GM19438 (cell line): ENCODE data around the gene SLC29A3.

Experiments
- ATAC-seq: cut with Tn5 transposase; IDR thresholded peaks from one replicate; pipeline ENCODE4 v1.9.1; 2021; ENCODE audit warnings: low read depth; ENCODE audit not compliant: unreplicated experiment

The SLC29A3 gene

DNA sequence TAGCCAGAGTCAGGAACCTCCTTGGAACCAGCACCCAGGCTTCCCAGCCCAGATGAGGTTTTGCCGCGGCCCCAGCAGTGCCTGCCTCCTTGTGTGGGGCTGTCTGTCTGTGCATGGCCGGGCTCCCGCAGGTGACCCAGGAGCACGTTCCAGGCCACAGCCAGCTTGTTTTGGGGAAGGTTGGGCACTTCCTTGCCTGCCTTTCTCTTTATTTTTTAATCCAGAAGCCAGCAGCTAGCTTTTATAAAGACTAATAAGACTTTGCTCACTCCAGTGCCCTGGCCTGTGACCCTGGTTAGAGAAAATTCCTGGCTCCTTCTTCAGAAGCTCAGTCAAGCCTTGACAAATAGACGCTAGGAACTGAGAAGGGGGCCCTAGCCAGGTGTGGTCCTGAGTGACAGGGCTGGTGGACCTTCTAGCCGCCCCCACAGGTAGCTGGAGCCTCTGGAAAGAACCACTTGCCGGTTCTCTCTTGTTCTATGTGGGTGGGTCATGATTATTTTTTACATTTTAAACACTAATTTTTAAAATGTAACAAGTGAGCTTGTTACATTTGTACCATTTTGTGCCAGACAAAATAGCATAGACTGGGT, 837 bp downstream of the SLC29A3 start:
- ATAC-seq = peak; percentile 9

DNA sequence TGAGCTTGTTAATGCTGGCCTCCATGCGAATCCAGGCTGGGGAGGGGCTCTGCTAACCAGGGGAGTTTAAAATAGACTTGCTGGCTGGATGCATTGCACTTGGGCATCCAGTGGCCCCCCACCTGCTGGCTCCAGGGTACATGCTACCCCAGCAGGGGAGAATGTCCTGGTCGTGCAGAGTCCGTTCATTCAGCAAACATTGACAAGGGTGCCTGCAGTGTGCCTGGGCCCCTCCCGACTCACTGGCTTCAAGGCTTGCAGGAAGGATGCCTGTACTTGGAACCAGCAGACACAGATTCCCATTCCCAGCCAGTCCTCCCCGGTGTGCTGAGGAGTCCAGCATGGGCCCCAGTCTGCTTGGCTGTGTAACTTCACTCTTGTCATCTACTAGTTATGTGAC, 1.5 kb downstream of the SLC29A3 start:
- ATAC-seq = no peak

DNA sequence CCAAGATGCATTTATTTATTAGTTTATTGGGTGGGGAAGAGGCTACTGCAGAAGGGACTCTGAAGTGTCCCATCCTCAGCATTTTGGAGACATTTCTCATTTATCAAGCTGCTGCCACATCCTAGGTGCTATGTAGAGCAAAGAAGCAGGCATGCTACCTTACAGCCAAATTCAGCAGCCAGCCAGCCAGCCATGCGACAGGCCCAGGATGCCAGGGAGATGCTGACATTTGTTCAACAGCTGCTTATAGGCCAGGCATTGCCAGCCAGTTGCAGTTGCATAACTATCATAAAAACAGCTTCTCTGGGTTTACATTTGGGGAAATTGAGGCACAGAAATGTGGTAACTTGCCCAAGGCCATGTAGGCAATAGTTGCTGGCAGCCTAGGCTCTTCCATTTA, 2.3 kb downstream of the SLC29A3 start:
- ATAC-seq = no peak

DNA sequence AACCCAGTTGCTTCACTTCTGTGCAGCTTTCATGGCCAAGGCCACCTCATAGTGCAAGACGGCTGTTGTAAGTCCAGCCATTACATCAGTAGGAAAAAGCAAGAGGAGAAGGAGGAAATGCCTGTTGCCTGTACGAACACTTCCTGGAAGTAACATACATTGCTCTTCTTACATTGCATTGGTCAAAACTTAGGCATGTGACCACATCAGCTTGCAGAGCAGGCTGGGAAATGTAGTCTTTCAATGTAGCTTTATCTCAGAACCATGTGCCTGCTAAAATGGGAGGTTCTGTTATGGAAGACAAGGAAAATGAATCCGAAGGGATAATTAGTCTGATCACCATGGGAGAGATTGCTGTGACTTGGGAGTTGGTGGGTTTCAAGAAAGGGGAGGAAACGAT, 4.3 kb downstream of the SLC29A3 start:
- ATAC-seq = no peak

DNA sequence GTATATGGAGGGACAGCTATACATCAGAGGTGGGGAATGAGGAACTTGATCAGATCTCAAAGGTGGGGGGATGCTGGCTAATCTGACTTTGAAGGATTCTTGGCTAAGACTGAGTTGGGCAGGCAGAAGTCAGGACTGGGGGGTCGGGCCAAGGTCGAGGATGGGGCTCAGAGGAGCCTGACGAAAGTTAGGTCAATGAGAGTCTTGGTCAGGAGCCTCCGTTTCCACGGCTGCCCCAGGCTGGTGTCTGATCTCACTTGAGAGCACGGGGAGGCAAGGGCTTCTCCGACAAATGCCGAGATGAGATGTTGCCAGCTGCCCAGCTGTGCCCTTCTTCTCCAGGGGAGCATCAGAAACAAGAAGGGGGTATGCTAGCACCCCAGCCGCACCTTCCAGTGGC, 5.7 kb downstream of the SLC29A3 start:
- no peak for ATAC-seq

DNA sequence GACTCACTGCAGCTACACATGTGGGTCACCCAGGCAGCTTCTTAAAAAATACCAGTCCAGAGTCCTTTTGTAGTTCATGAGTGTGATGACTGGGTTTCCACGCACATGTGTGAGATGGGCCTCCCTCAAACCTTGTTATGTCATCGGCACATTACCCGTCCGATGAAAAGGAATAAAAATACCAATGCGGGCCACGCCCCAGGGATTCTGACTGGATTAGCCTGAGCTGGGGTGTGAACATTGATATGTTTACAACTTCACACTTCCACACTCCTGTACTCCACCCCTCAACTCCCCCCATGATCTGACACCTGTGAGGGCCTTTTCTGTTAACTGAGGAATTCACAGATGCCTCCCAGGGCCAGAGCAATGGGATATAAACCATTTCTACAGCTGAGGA, 6.2 kb downstream of the SLC29A3 start:
- ATAC-seq = no peak

DNA sequence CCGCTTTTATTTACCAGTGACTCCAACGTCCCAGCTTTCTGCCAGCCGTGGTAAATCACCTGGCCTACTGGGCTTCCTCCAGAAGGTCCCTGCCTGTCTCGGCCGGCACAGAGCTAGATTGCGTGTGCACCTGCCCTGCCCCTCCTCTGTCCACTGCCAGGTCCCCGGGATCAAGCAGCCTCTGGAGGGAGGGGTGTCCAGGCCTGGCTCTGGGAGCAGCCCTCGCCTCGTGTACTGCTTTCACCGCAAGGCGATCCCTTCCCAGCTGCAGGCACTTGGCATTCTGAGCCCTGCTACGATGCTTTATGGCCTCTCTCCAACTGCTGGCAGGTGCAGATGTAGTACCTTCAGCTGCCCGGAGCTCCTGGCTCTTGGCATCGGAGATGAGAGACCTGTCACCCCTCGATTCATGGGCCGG, 7.4 kb downstream of the SLC29A3 start:
- no peak for ATAC-seq

DNA sequence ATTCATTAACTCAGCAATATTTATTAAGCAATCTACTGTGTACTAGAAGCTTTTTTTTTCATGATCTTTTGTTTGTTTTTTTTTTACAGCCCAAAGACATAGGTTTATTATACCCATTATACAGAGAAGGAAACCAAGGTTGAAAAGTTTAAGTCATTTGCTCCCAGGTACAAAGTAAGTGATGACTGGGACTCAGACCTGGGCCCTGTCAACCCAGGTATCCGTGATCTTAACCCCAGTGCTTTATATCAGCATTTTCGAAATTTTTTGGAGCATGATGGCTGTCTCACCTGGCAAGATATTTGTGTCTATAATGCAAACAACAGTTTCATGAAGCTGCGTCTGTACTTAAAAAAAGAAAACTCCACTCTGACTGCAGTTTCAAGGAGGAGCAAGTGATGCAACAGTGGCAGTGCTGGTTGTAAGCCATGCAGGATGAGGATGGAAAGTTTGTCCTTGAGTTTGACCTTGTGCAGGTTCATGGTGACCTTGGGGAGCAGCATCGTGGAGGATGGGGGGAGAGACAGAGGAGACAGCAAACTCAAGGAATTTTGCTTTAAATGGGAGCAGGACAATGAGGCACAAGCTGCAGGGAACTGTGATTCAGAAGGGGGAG, 11.8 kb downstream of the SLC29A3 start:
- ATAC-seq = no peak

DNA sequence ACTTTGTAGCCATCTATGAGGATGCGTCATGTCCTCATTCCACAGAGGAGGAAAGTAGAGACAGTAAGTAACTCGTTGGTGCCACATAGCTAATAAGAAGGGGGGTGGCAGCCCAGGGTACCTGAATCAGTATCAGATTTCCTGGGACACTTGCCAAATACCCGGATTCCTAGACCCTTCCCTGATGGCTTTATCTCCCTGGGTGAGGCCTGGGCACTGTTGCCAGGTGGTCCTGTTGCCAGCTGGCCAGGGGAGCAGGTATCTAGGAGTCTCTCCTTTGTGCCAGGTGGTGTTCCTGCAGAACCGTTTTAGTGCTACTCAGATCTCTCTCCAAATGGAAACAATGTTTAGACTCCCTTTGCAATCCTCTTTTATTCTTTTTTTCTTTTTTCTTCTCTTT, 12.7 kb downstream of the SLC29A3 start:
- ATAC-seq = no peak

DNA sequence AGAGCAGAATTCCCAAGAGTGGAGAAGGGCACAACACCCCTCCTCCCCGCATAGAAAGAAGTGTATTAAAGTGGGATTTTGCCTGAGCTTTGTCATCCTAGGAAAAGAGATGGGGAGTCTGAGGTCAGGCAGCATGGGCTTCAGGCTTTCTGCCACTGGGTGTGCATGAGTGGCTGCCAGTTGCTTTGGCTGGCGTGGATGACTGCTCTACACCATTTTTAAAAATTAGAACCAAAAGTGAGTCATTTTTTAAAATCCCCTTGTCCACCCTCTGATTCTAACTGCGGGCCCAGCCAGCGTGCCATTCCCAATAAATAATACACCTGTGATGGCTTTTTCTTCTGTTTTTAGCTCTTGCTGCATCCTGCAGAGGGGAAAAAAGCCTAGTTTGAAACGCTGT, 13.4 kb downstream of the SLC29A3 start:
- ATAC-seq = no peak

DNA sequence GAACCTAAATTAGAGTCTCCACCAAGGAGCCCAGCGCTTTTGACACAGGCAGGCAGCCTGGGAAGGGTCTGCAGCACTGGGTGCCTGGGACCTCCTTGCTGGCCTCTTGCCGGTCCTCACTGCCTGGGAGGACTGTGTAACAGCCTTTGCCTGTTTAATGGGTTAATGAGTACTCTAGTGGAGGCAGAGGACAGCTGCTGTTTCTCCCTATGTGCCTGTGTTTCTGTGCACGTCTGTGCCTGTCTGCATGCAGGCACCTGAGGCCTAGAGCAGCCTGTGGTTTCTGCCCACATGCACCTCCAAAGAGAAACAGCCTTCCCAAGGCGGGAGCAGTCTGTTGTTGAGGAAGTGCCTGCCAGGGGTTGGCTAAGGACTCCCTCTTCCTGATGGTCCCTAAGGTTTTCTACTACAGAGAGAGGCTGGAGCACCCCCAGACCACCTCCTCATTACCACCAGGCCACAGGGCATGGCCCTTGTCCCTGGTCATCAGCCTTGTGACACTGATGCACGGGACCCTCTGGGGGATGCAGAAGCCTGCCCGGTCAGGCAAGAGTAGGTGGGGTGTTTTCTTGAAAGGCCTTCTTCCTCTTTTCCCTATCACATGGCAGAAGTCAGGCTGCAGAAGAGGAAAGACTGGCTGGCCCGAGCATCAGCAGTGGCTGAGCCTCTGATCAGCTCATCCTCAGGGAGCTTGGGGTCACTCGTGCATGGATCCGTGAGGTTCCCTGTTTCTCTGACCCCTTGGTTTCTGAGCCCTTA, 14.2 kb downstream of the SLC29A3 start:
- ATAC-seq = no peak

DNA sequence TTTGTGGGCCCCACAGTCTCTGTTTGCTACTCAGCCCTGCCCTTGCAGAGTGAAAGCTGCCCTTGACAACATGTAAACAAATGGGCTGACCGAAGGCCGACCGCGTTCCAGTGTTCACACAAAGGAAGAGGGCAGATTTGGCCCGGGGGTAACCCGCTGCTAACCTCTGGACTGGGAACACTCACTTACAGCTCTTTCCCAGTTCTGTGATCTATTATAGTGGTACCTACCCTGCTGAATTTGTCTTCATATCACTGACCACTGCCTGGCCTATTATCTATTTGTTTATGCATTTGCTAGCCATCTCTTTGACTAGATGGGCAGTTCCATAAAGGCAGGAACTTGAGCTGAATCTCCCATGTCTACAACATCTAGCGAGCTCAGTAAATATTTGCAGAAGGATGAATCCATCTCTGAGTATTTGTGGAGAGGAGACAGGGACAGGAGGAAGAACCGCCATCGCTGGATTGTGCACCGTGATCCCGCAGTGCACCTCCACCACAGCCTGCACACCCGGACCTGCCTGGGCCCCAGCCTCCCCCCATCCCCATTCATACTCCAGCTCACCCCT, 15.2 kb downstream of the SLC29A3 start:
- no peak for ATAC-seq

DNA sequence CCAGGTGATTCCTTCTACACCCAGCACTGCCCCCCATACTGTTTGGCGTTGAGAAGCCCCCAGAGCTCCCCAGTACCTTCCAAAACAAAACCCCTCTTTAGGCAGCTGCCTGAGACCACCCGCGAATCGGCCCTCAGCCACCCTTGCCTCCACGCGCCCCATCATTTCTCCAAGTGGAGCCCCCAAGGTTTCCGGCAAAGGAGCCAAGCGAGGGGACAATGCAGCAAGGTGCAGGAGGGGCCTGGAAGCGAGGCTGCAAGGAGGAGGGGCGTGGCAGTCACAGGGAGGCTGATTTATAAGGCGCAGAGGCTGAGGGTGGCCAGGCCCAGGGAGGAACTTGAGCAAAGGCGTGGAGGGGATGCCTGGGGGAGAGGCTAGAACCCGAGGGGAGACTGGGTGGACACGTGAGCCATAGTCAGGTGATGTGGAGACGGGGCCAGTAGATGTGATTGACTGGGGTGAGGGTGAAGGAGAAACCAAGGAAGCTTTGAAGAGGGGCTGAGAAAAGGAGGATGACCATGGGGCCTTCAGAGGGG, 16.2 kb downstream of the SLC29A3 start:
- no peak for ATAC-seq

DNA sequence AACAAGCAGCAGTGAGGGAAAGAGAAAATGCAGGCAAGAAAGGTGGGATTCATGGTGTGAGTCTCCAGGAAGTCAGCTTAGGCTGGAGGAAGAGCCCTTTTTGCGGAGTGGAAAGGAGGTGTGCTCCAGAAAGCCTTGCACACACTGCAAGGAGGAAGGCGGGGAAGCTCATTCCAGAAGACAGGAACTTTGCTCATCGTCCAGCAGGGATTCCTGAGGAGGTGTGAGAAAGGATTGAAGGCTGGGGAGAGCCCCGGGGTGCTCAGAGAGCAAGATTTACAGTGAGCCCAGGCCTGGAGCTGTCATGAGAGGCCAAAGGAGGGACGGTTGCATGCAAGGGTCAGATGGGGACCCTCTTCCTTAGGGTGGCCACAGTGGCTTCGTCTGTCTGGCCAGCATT, 17.6 kb downstream of the SLC29A3 start:
- no peak for ATAC-seq

DNA sequence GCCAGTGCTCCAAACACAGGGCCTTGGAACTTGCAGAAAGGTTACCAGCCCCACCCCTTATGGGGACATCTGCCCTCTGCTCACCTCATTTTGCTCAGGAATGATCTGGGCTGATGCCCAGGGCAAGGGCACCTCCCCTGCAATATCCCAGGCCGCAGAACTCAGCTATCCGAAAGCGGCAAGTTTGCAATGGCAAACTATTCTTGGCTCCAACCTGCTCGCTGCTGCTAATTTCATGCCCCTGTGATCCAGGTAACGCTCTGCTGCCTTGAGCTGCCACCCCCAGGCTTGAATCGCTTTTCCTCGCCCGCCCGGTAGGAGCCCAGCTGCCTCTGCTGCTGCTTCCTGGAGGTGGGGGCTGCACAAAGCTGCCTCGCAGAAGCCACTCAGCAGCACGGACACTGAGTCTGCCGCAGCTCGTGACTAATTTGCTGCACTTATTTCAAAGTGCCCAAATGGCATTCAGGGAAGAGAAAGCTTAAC, 18.2 kb downstream of the SLC29A3 start:
- ATAC-seq = no peak

DNA sequence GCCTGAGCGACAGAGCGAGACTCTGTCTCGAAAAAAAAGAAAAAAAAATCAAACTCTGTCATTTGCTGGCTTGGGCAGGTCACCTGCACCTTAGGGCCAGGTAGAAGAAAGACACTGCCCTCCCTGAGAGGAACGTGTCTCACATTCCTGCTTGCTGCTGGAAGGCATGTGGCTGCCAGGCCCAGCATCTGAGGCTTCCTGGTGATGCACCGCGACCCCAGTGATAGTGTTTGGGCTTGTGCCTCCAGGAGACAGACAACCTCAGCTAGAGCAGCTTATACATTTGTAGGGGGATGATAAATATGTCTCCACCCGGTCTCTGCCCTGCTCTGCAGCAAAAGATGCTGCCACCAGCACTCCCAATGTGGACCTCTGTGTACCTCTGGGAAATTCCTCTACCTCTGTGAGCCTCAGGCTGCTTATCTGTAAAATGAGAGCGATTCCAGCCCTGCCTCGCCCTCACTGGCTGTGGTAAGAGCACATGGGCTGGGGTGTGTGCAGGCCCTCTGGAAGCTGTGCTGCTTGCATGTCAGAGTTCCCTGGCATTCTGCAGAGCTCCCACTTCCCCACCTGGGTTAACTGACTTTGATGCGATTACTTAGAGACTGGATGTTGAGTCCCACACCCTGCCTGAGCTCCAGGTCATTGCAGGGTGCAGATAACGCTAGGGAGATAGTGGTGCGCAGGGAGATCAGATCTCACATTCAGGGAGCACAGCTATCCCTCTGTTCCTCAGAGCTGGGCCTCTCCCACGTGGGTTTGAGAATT, 19.9 kb downstream of the SLC29A3 start:
- ATAC-seq = no peak

DNA sequence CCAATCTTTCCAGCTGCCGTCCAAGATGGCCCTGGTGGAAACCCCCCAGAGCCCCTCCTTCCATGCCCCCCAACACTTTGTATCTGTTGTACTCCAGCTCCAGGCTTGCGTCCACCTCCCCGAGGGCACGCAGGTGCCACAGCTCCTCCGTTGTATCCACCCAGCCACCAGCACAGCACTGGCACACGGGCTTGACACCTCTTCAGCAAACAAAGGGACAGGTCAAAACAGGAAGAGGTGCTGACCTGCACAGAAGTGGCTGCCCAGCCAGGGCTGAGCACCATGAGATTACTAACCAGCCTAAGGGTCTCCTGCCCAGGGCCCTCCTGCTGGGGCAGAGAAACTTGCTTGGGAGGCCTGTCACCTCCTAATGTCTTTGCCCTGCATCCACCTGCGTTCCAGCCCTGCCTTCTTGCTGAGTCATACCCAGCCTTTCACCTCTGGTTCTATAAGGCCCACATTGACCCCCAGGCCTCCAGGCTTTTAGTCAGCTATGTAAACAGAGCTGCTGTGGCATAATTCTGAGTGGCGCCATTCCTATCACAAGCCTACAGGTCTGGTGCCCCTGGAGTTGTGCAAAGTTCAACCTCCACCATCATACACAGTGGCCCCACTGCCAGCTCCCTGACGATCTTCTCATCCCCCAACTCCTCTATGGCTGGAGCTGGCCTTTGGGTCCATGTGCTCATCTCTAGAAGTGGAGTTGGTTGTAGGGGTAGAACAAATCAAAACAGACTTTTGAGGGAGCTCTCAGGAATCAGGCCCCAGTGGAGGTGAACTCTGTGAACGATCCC, 20.9 kb downstream of the SLC29A3 start:
- no peak for ATAC-seq

DNA sequence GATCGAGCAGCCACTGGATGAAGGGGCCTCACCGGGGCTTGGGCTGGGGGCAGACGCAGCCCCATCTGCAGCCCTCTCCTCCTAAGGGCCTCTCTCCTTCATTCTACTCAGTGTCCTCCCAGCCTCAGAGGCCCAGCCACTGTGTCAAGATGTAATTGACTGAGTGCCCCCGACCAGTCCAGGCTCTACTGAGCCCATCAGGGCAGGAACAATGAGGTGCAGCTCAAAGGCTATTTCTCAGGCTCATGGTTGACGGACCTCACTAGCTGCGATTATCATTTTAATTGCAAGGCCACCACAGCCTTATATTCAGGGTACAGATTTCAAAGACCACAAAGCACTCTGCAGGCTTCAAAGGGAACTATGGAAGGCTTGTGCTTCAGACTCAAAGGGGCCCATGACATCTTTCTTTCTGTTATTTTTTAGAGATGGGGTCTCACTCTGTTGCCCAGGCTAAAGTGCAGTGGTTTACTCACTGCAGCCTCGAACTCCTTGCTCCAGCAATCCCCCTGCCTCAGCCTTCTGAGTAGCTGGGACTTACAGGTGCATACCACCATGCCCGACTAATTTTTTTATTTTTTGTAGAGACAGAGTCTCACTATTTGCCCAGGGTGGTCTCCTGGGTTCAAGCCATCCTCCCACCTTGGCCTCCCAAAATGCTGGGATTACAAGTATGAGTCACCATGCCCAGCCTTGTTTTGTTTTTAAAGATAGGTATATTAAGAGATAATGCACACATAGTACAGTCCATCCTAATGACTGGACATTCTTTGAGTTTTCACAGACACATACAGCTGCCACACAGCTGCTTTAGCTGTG, 23.7 kb downstream of the SLC29A3 start:
- ATAC-seq = no peak

DNA sequence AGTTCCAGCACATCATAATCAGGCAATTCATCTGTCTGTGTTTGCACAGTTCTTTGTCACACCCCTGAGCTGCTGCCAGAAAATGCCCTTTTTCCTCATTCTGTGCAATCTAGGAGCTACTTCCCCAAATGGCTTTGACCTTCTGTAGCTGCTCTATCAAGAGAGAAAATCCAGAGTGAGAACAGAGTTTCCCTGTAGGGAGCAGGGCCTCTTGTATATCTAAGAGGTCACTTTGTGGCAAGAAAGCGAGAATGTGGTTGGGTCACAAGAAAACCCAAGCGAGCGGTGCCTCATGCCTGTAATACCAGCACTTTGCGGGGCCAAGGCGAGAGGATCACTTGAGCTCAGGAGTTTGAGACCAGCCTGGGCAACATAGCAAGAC, 24.3 kb downstream of the SLC29A3 start:
- no peak for ATAC-seq
